Naive thymus-derived CD4-positive, alpha-beta T cell (primary cell): ENCODE data around the gene DPF1. TPM values are rescaled to one million over a fixed set of nuclear protein-coding genes. Genes with fewer than 3 reads are reported as not detected.
"Not testable (repeated sequence)": the region's sequence is repeated elsewhere in the genome, so short reads cannot be mapped to it uniquely, and the experiment has no call there.

ENCODE experiments used
- ATAC-seq: fragments of 150-1000 bp; cut with Tn5 transposase; 2 replicates; pipeline ENCODE4 v1.10.0; 2021; ENCODE audit warnings: mild to moderate bottlenecking, moderate library complexity
- CTCF ChIA-PET: fragments of 350-600 bp; sonication (Branson Sonifier 250); formaldehyde crosslinking; loops from one replicate; lab custom pipeline; 2021; ENCODE audit warnings: antibody characterized with exemption; lab: Charles Lee
- POLR2A ChIA-PET: fragments of 350-600 bp; sonication (Branson Sonifier 250); formaldehyde crosslinking; loops from one replicate; lab custom pipeline; 2021; ENCODE audit warnings: antibody characterized with exemption, inconsistent platforms; lab: Charles Lee
- DNase-seq, 9 donors: peaks; one replicate each; pipeline versions ENCODE4 v3.0.0 to v3.0.0-alpha.2; 2020 to 2022; ENCODE audit warnings: mixed read lengths in 1 of 9
- H3K27ac ChIP-seq: one replicate; pipeline ENCODE4 v1.7.0; 2013; ENCODE audit warnings: mild to moderate bottlenecking, low read depth, low read length, moderate library complexity
- H3K27me3 ChIP-seq, 2 donors: one replicate each; pipeline ENCODE4 v1.7.0; 2013; ENCODE audit warnings: low read length in 2 of 2, mild to moderate bottlenecking in 2 of 2, moderate library complexity in 2 of 2; ENCODE audit not compliant: control insufficient read depth in 2 of 2, insufficient read depth in 2 of 2
- H3K36me3 ChIP-seq, 3 experiments: 1 replicate in 2 of 3; 2 replicates in 1 of 3; pipeline ENCODE4 v1.7.0; 2013; ENCODE audit warnings: low read length in 3 of 3, mild to moderate bottlenecking in 3 of 3, moderate library complexity in 1 of 3; ENCODE audit not compliant: insufficient read depth in 3 of 3, control insufficient read depth in 2 of 3
- H3K4me1 ChIP-seq, 2 donors: one replicate each; pipeline ENCODE4 v1.7.0; 2013; ENCODE audit warnings: low read length in 2 of 2, mild to moderate bottlenecking in 2 of 2, moderate library complexity in 1 of 2; ENCODE audit not compliant: control insufficient read depth in 2 of 2, insufficient read depth in 2 of 2
- H3K4me3 ChIP-seq: 2 replicates; pipeline ENCODE4 v1.7.0; 2013; ENCODE audit warnings: mild to moderate bottlenecking, low read length
- H3K9me3 ChIP-seq, 3 experiments: 1 replicate in 2 of 3; 2 replicates in 1 of 3; pipeline ENCODE4 v1.7.0; 2013; ENCODE audit warnings: low read length in 3 of 3; ENCODE audit not compliant: control insufficient read depth in 2 of 3
- H3K27ac Mint-ChIP-seq, 9 donors: one replicate each; pipeline ENCODE4 v1.8.0; 2020 to 2022; ENCODE audit warnings: mixed read lengths in 9 of 9, mild to moderate bottlenecking in 8 of 9, moderate library complexity in 5 of 9, inconsistent platforms in 2 of 9
- H3K27me3 Mint-ChIP-seq, 5 donors: one replicate each; pipeline ENCODE4 v1.8.0; 2021 to 2022; ENCODE audit warnings: mixed read lengths in 5 of 5, mild to moderate bottlenecking in 1 of 5
- H3K36me3 Mint-ChIP-seq, 5 donors: one replicate each; pipeline ENCODE4 v1.8.0; 2020 to 2022; ENCODE audit warnings: mixed read lengths in 5 of 5, mild to moderate bottlenecking in 3 of 5, inconsistent platforms in 1 of 5
- H3K4me1 Mint-ChIP-seq, 7 donors: one replicate each; pipeline ENCODE4 v1.8.0; 2020 to 2022; ENCODE audit warnings: mixed read lengths in 7 of 7, mild to moderate bottlenecking in 3 of 7, inconsistent platforms in 1 of 7
- H3K4me3 Mint-ChIP-seq, 10 donors: one replicate each; pipeline ENCODE4 v1.8.0; 2020 to 2022; ENCODE audit warnings: mild to moderate bottlenecking in 10 of 10, mixed read lengths in 10 of 10, moderate library complexity in 6 of 10, inconsistent platforms in 2 of 10
- H3K9me3 Mint-ChIP-seq, 11 donors: one replicate each; pipeline ENCODE4 v1.8.0; 2020 to 2022; ENCODE audit warnings: mixed read lengths in 11 of 11, mild to moderate bottlenecking in 4 of 11, inconsistent platforms in 1 of 11, moderate library complexity in 1 of 11
- intact Hi-C, 2 donors: fragments of 100-400 bp; cut with micrococcal nuclease; formaldehyde crosslinking; loops; one replicate each; pipeline ENCODE4 v1.15.1; 2023
- polyA plus RNA-seq, 2 donors: library from polyadenylated mRNA; unstranded; fragments of 300-500 nt; fragmentation: Illumina TruSeq; gene quantifications; one replicate each; pipeline ENCODE4 v1.2.3, GENCODE V29; 2021
- total RNA-seq, 6 experiments: library from RNA in 5 of 6; stranded (reverse) in 5 of 6; gene quantifications; 1 replicate in 5 of 6; 2 replicates in 1 of 6; pipeline ENCODE4 v1.2.3 and lab custom pipeline; 2021 to 2026

DPF1 gene
- total and polyA plus RNA-seq, 7 experiments from 2014 or later = 0.46 to 0.51 TPM; not detected in 5

- Histone ChIP-seq H3K27me3 (no peaks in the 10 kb centered on the region), H3K4me3 (no peak overlapping the region), H3K27ac (no peak overlapping the region), H3K9me3 (no peaks in the 10 kb centered on the region), H3K36me3 (no peaks in the 10 kb centered on the region), H3K4me1 (peaks cover 0 to 3% of the 10 kb centered on the region in 2 donors)
- POLR2A ChIA-PET = interaction anchor here (0.6 to 2.0 kb wide), 3 partner anchors 131 to 1087 kb away, joined by 3 to 9 read pairs (median 8); partner anchors contain the start of gene PSMD8
- Mint-ChIP-seq H3K4me1 (peaks cover 4 to 10% (median 5%) of the 10 kb centered on the region in 7 donors), H3K27me3 (peaks cover 0 to 9% (median 4%) of the 10 kb centered on the region in 5 donors), H3K27ac (no peak overlapping the region), H3K36me3 (peaks cover 0 to 2% (median 0%) of the 10 kb centered on the region in 5 donors), H3K4me3 (peak overlapping the region in 7 of 10 donors; percentile 32 to 68 (median 60)), H3K9me3 (no peaks in the 10 kb centered on the region)
- CTCF ChIA-PET = interaction anchor here (0.6 to 1.8 kb wide), 5 partner anchors 13 to 160 kb away, joined by 3 to 15 read pairs (median 4); partner anchors contain the start of gene FAM98C
- no peak for ATAC-seq
- DNase-seq = no peak
- intact Hi-C loops = loop anchor here (5.0 to 10.0 kb wide), 2 partner anchors 74 to 372 kb away; partner anchors contain the start of genes KCNK6 (in 2 of the 2), YIF1B (in 2 of the 2), EIF3K (in 1 of the 2) and MAP4K1 (in 1 of the 2)
These were observed 19.3 kb upstream of the DPF1 start for GRCh38 chr19:38243279-38243673.

GRCh38 chr19:38239816-38240215, 15.8 kb upstream of the DPF1 start:
- Histone ChIP-seq H3K4me3 (no peak overlapping the region), H3K27ac (no peak overlapping the region), H3K4me1 (peaks cover 0 to 3% of the 10 kb centered on the region in 2 donors), H3K27me3 (no peaks in the 10 kb centered on the region), H3K36me3 (no peaks in the 10 kb centered on the region), H3K9me3 (no peaks in the 10 kb centered on the region)
- no peak for DNase-seq
- intact Hi-C loops = loop anchor here (5.0 to 10.0 kb wide), 2 partner anchors 77 to 375 kb away; partner anchors contain the start of genes KCNK6 (in 2 of the 2), YIF1B (in 2 of the 2), EIF3K (in 1 of the 2) and MAP4K1 (in 1 of the 2)
- POLR2A ChIA-PET = interaction anchor here (0.5 to 1.0 kb wide), 3 partner anchors 95 to 329 kb away, joined by 3 read pairs; partner anchors contain the start of gene PSMD8
- Mint-ChIP-seq H3K4me1 (peaks cover 4 to 6% (median 5%) of the 10 kb centered on the region in 7 donors), H3K27me3 (peaks cover 0 to 14% (median 5%) of the 10 kb centered on the region in 5 donors), H3K36me3 (peaks cover 0 to 2% (median 0%) of the 10 kb centered on the region in 5 donors), H3K27ac (no peak overlapping the region), H3K9me3 (no peaks in the 10 kb centered on the region), H3K4me3 (no peak overlapping the region)
- CTCF ChIA-PET = interaction anchor here (0.6 kb wide), 2 partner anchors 13 to 71 kb away, joined by 3 read pairs; no protein-coding TSS in a partner anchor
- ATAC-seq = no peak

- no peaks in the 10 kb centered on the region for H3K9me3 ChIP-seq
- ATAC-seq (no peak), DNase-seq (no peak)
- Mint-ChIP-seq H3K4me3 (no peak overlapping the region), H3K4me1 (peaks cover 0 to 10% (median 3%) of the 10 kb centered on the region in 7 donors), H3K27ac (no peak overlapping the region), H3K9me3 (peaks cover 0 to 2% (median 0%) of the 10 kb centered on the region in 11 donors), H3K27me3 (peaks cover 25 to 39% (median 32%) of the 10 kb centered on the region in 5 donors), H3K36me3 (no peaks in the 10 kb centered on the region)
- CTCF ChIA-PET = interaction anchor here (0.7 to 1.6 kb wide), 3 partner anchors 28 to 191 kb away, joined by 3 to 6 read pairs (median 4); partner anchors contain the start of gene CATSPERG
- H3K4me3 ChIP-seq = no peak overlapping the region
- peaks cover 0 to 5% of the 10 kb centered on the region in 2 donors for H3K27me3 ChIP-seq
- H3K4me1 ChIP-seq = no peaks in the 10 kb centered on the region
- POLR2A ChIA-PET = no interaction called here
- no peaks in the 10 kb centered on the region for H3K36me3 ChIP-seq
- intact Hi-C loops = loop anchor here (1.0 to 5.0 kb wide), 3 partner anchors 101 to 332 kb away; partner anchors contain the start of gene CATSPERG (in 1 of the 2)
- no peak overlapping the region for H3K27ac ChIP-seq
These were observed 10.6 kb upstream of the DPF1 start for GRCh38 chr19:38234615-38235014.

GRCh38 chr19:38233740-38234251, 9.8 kb upstream of the DPF1 start:
- H3K27me3 Mint-ChIP-seq = peaks cover 25 to 39% (median 32%) of the 10 kb centered on the region in 5 donors
- Histone ChIP-seq H3K36me3 (no peaks in the 10 kb centered on the region), H3K4me3 (no peak overlapping the region), H3K27me3 (peaks cover 0 to 5% of the 10 kb centered on the region in 2 donors), H3K4me1 (peaks cover 0 to 6% of the 10 kb centered on the region in 2 donors), H3K27ac (no peak overlapping the region), H3K9me3 (no peaks in the 10 kb centered on the region)
- POLR2A ChIA-PET = no interaction called here
- peaks cover 0 to 12% (median 3%) of the 10 kb centered on the region in 7 donors for H3K4me1 Mint-ChIP-seq
- intact Hi-C loops = loop anchor here (1.0 to 5.0 kb wide), 3 partner anchors 102 to 331 kb away; partner anchors contain the start of gene CATSPERG (in 1 of the 2)
- CTCF ChIA-PET = interaction anchor here (0.7 to 1.6 kb wide), 2 partner anchors 28 to 227 kb away, joined by 4 to 5 read pairs; no protein-coding TSS in a partner anchor
- DNase-seq = peak; percentile 22 to 88 (median 55)
- H3K9me3 Mint-ChIP-seq = peaks cover 0 to 2% (median 0%) of the 10 kb centered on the region in 11 donors
- H3K27ac Mint-ChIP-seq = no peak overlapping the region
- no peaks in the 10 kb centered on the region for H3K36me3 Mint-ChIP-seq
- H3K4me3 Mint-ChIP-seq = no peak overlapping the region
- peak; percentile 71 for ATAC-seq

- CTCF ChIA-PET = no interaction called here
- intact Hi-C loops = loop anchor here in 1 of 2 donors (5.0 kb wide), 1 partner anchor 185 kb away; no protein-coding TSS in a partner anchor
- no peak for ATAC-seq
- Mint-ChIP-seq H3K4me3 (no peak overlapping the region), H3K9me3 (peaks cover 0 to 2% (median 0%) of the 10 kb centered on the region in 11 donors), H3K27ac (no peak overlapping the region), H3K27me3 (peaks cover 36 to 47% (median 43%) of the 10 kb centered on the region in 5 donors), H3K4me1 (peaks cover 0 to 12% (median 7%) of the 10 kb centered on the region in 7 donors), H3K36me3 (no peaks in the 10 kb centered on the region)
- no peak overlapping the region for H3K4me3 ChIP-seq
- H3K27ac ChIP-seq = no peak overlapping the region
- H3K4me1 ChIP-seq = peaks cover 0 to 7% of the 10 kb centered on the region in 2 donors
- H3K27me3 ChIP-seq = peaks cover 5 to 13% of the 10 kb centered on the region in 2 donors
- DNase-seq = no peak
- H3K9me3 ChIP-seq = no peaks in the 10 kb centered on the region
- no peaks in the 10 kb centered on the region for H3K36me3 ChIP-seq
- POLR2A ChIA-PET = no interaction called here
These were observed 7.9 kb upstream of the DPF1 start for GRCh38 chr19:38231918-38232317.

- POLR2A ChIA-PET, H3K27ac Mint-ChIP-seq, H3K9me3 Mint-ChIP-seq, H3K36me3 Mint-ChIP-seq, H3K4me3 ChIP-seq, H3K27ac ChIP-seq, H3K9me3 ChIP-seq, DNase-seq, H3K36me3 ChIP-seq, H3K4me1 ChIP-seq, ATAC-seq: not testable (repeated sequence)
- intact Hi-C loops = loop anchor here in 1 of 2 donors (5.0 kb wide), 1 partner anchor 183 kb away; no protein-coding TSS in a partner anchor
- peak overlapping the region in 2 of 10 donors; percentile 34 to 54 for H3K4me3 Mint-ChIP-seq
- CTCF ChIA-PET = interaction anchor here (0.7 kb wide), 2 partner anchors 20 to 176 kb away, joined by 3 to 4 read pairs; no protein-coding TSS in a partner anchor
- peaks cover 5 to 13% of the 10 kb centered on the region in 2 donors for H3K27me3 ChIP-seq
- H3K4me1 Mint-ChIP-seq = peaks cover 0 to 19% (median 14%) of the 10 kb centered on the region in 7 donors
- H3K27me3 Mint-ChIP-seq = peaks cover 43 to 56% (median 55%) of the 10 kb centered on the region in 5 donors
These were observed 6.6 kb upstream of the DPF1 start for GRCh38 chr19:38230506-38231133.
